Measurements from ENCODE around the gene STK32B.

The STK32B gene

DNA sequence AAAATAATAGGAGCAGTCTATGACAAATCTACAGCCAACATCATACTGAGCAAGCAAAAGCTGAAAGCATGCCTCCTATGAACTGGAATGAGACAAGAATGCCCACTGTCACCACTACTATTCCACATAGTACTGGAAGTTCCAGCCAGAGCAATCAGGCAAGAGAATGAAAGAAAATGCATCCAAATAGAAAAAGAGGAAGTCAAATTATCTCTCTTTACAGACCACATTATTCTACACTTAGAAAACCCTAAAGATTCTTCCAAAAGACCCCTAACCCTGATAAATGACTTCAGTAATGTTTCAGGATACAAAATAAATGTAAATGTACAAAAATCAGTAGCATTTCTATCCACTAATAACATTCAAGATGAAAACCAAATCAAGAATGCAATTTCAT lies 249.0 kb downstream of the STK32B start:
- DNase-seq = no peak
- Histone ChIP-seq H3K27me3 (no peaks in the 10 kb centered on the region), H3K9me3 (no peaks in the 10 kb centered on the region), H3K27ac (no peak overlapping the region), H3K4me3 (no peak overlapping the region), H3K4me1 (no peaks in the 10 kb centered on the region), H3K36me3 (no peaks in the 10 kb centered on the region)
- intact Hi-C loops (cut with DNase I; ENCODE audit: low total_unique reads) = no loop called here
- TF ChIP-seq, protein P1, sequence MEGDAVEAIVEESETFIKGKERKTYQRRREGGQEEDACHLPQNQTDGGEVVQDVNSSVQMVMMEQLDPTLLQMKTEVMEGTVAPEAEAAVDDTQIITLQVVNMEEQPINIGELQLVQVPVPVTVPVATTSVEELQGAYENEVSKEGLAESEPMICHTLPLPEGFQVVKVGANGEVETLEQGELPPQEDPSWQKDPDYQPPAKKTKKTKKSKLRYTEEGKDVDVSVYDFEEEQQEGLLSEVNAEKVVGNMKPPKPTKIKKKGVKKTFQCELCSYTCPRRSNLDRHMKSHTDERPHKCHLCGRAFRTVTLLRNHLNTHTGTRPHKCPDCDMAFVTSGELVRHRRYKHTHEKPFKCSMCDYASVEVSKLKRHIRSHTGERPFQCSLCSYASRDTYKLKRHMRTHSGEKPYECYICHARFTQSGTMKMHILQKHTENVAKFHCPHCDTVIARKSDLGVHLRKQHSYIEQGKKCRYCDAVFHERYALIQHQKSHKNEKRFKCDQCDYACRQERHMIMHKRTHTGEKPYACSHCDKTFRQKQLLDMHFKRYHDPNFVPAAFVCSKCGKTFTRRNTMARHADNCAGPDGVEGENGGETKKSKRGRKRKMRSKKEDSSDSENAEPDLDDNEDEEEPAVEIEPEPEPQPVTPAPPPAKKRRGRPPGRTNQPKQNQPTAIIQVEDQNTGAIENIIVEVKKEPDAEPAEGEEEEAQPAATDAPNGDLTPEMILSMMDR (IDR thresholded peaks at IDR 0.05) = no peak

DNA sequence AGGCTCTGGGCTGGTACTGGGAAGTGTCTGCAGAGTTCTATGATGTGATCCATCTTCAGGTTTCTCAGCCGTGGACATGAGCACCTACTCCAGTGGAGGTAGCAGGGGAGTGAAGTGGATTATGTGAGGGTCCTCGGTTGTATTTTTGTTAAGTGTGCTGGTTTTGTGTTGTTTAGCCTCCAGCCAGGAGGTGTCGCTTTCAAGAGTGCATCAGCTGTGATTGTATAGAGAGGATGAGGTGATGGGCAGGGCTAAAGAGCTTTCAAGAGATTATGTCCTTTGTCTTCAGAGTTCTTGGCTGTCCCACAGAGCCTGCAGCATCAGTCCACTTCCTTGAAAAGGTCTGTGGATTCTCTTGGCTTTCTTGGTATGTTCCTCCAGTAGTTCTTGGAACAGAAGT lies 256.6 kb downstream of the STK32B start:
- H3K4me3 ChIP-seq = no peak overlapping the region
- TF ChIP-seq, protein P1 (IDR thresholded peaks at IDR 0.05) = no peak
- no peak for DNase-seq
- no peaks in the 10 kb centered on the region for H3K4me1 ChIP-seq
- intact Hi-C loops (cut with DNase I; ENCODE audit: low total_unique reads) = no loop called here
- no peak overlapping the region for H3K27ac ChIP-seq
- H3K27me3 ChIP-seq = no peaks in the 10 kb centered on the region
- peaks cover 0 to 18% (median 0%) of the 10 kb centered on the region in 3 donors for H3K9me3 ChIP-seq
- no peaks in the 10 kb centered on the region for H3K36me3 ChIP-seq

DNA sequence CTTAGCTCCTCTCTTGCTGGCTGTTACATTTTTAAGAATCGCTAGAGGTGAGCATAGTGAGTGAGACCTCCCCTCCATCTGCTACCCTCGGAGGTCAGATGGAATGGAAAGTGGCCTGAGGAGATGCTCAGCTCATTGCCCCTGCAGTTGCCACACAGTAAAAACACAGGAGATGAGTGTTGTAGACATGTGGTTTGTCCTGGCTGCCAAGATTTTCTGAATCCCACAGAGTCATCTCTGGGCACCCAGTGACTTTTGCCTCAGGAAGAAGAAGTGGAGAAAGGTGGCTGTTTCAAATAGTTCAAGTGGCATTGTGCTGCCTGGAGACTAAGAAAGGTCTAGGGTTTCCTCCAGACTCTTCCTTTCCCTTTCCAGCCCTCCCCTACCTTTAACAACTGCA lies 271.0 kb downstream of the STK32B start:
- TF ChIP-seq, protein P1 (IDR thresholded peaks at IDR 0.05) = no peak
- H3K4me3 ChIP-seq = no peak overlapping the region
- no peak overlapping the region for H3K27ac ChIP-seq
- H3K4me1 ChIP-seq = no peaks in the 10 kb centered on the region
- intact Hi-C loops (cut with DNase I; ENCODE audit: low total_unique reads) = no loop called here
- H3K36me3 ChIP-seq = no peaks in the 10 kb centered on the region
- no peaks in the 10 kb centered on the region for H3K27me3 ChIP-seq
- no peak for DNase-seq
- H3K9me3 ChIP-seq = peaks cover 0 to 15% (median 11%) of the 10 kb centered on the region in 3 donors

DNA sequence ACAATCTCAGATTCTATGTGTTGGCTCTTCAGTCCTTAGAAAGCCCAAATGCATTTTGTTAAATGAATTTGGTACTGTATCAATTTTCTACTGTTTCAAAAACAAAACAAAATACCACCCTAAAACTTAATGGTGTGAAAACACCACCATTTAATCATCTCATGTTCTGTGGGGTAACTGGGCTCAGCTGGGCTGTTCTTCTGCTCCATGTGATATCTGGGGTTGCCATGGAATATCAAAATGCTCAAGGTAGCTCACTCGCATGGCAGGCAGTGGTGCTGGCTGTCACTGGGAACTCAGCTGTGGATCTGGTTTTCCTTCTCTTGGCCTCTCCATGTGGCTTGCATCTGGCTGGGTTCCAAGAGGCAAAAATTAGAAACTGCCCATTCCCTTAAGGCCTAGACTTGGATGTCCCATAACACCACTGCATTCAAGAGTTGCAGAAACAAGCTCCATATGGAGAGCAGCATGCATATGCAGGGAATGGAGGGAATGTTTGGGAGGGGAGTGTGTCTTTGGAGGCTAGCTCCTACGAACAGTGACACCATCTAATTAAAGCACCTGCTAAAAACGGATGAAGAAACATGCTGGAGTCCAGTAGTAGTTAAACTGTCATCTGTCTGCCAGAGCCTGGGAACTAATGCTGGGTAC lies 279.2 kb downstream of the STK32B start:
- peaks cover 0 to 8% (median 0%) of the 10 kb centered on the region in 3 donors for H3K36me3 ChIP-seq

DNA sequence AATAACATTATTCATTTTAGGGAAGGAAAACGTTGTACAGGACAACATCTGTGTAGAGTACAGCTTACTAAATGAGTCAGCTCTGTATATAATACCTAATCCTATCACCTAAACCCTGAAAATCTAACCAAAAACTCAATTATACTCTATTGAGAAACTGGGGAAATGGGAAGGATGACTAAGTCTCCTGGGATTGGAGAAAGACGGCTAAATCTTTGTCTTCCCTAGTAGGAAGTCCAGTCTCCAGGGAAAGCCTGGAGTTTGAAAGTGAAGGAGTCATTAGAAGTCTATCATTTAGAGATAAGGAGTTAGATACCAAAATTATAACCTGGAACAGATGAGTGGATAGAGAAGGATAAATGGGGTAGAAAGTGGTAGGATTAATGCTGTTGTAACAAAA lies 286.5 kb downstream of the STK32B start:
- Histone ChIP-seq H3K27me3 (no peaks in the 10 kb centered on the region), H3K27ac (no peak overlapping the region), H3K4me1 (no peaks in the 10 kb centered on the region), H3K9me3 (no peaks in the 10 kb centered on the region), H3K4me3 (no peak overlapping the region), H3K36me3 (no peaks in the 10 kb centered on the region)
- intact Hi-C loops (cut with DNase I; ENCODE audit: low total_unique reads) = no loop called here
- no peak for DNase-seq
- TF ChIP-seq, protein P1 (IDR thresholded peaks at IDR 0.05) = no peak

More for the DNA sequence above, 279.2 kb downstream of the STK32B start:
- Histone ChIP-seq H3K27ac (no peak overlapping the region), H3K4me1 (no peaks in the 10 kb centered on the region), H3K9me3 (peaks cover 0 to 21% (median 11%) of the 10 kb centered on the region in 3 donors), H3K27me3 (no peaks in the 10 kb centered on the region), H3K4me3 (no peak overlapping the region)
- no peak for DNase-seq
- intact Hi-C loops (cut with DNase I; ENCODE audit: low total_unique reads) = no loop called here
- TF ChIP-seq, protein P1 (IDR thresholded peaks at IDR 0.05) = no peak

DNA sequence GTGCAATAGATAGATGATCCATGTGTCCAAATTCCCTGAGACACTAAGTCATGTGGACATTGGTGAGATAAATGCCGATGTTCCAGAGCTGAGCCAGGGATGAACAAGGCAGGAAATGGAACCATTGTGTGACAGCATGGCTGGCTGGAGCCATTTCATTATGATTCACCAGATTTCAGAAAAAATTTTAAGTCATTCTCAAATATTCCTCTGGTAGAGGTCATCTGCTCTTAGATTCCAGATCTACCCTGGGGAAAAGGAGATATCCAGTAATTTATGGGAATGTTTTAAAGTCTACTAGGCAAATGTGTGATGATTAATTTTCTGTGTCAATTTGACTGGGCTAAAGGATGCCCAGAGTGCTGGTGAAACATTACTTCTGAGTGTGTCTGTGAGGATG lies 287.3 kb downstream of the STK32B start:
- no peaks in the 10 kb centered on the region for H3K27me3 ChIP-seq
- TF ChIP-seq, protein P1 (IDR thresholded peaks at IDR 0.05) = no peak
- no peak for DNase-seq
- H3K9me3 ChIP-seq = no peaks in the 10 kb centered on the region
- no peak overlapping the region for H3K27ac ChIP-seq
- no peaks in the 10 kb centered on the region for H3K36me3 ChIP-seq
- no peak overlapping the region for H3K4me3 ChIP-seq
- intact Hi-C loops (cut with DNase I; ENCODE audit: low total_unique reads) = no loop called here
- no peaks in the 10 kb centered on the region for H3K4me1 ChIP-seq
